ENCODE results near the gene MESD. TPM values are rescaled to one million over a fixed set of nuclear protein-coding genes. Genes with fewer than 3 reads are reported as not detected.

The MESD gene
- total and polyA plus RNA-seq, 9 of the 15 experiments (the other 6 are each of a cell fraction or from before 2014, with no cell fraction given) = 11.3 to 39.7 (median 22.8) TPM

DNA sequence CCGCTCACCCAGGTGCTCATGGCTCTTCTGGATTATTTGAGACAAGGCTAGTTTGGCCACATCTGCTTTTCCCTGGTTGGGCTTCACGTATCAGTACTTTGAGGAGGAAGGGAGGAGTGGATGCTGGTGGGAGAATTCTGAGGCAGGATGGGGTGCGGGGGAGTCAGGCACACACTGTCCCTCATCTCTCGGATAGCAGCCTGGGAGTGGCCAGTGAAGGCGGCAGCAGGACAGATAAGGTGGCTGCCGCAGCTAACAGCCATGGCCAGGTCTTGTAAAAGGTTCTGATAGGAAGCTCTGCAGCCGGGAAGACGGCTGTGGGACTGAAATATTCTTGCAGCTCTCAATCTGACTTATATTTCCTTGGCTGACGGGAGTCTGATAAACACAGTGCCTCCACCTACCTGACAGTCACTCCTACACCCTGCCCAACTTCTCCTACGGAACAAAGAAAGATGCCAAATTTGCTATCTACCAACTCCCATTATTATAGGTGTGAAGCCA, 87.3 kb downstream of the MESD start (continued):
- TF ChIP-seq ZFPM2 (CRISPR knock-in tag; IDR thresholded peaks at IDR 0.05) (no peak), LARP7 (IDR thresholded peaks at IDR 0.05) (no peak), ARID2 (IDR thresholded peaks at IDR 0.05) (no peak), HNRNPL (IDR thresholded peaks at IDR 0.05; ENCODE audit: low read depth, low read length) (no peak), SMC3 (conservative IDR thresholded peaks at IDR 0.05; ENCODE audit: insufficient read depth, low read depth, low read length) (no peak), ARID1B (IDR thresholded peaks at IDR 0.05) (peak; percentile 93), FOS (IDR thresholded peaks at IDR 0.05; ENCODE audit: extremely low read depth, insufficient read length) (no peak), HDAC3 (IDR thresholded peaks at IDR 0.05; ENCODE audit: borderline replicate concordance, partially characterized antibody) (no peak), ZNF444 (CRISPR knock-in tag; IDR thresholded peaks at IDR 0.05) (0 out of 2 replicates have a peak, but pooled peaks have one; percentile 18), HDAC2 (IDR thresholded peaks at IDR 0.05) (peak; percentile 86), RNF2 (IDR thresholded peaks at IDR 0.05) (peak; percentile 40; the same call in 1 of the 2 replicates), TOE1 (IDR thresholded peaks at IDR 0.05; ENCODE audit: borderline replicate concordance) (no peak), TOE1 (CRISPR knock-in tag; IDR thresholded peaks at IDR 0.05; ENCODE audit: borderline replicate concordance, low read depth) (no peak), OTX1 (CRISPR knock-in tag; IDR thresholded peaks at IDR 0.05) (no peak)
- TF ChIP-seq, protein P1, sequence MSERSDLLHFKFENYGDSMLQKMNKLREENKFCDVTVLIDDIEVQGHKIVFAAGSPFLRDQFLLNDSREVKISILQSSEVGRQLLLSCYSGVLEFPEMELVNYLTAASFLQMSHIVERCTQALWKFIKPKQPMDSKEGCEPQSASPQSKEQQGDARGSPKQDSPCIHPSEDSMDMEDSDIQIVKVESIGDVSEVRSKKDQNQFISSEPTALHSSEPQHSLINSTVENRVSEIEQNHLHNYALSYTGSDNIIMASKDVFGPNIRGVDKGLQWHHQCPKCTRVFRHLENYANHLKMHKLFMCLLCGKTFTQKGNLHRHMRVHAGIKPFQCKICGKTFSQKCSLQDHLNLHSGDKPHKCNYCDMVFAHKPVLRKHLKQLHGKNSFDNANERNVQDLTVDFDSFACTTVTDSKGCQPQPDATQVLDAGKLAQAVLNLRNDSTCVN (CRISPR knock-in tag; IDR thresholded peaks at IDR 0.05) = no peak
- TF ChIP-seq, protein P2, sequence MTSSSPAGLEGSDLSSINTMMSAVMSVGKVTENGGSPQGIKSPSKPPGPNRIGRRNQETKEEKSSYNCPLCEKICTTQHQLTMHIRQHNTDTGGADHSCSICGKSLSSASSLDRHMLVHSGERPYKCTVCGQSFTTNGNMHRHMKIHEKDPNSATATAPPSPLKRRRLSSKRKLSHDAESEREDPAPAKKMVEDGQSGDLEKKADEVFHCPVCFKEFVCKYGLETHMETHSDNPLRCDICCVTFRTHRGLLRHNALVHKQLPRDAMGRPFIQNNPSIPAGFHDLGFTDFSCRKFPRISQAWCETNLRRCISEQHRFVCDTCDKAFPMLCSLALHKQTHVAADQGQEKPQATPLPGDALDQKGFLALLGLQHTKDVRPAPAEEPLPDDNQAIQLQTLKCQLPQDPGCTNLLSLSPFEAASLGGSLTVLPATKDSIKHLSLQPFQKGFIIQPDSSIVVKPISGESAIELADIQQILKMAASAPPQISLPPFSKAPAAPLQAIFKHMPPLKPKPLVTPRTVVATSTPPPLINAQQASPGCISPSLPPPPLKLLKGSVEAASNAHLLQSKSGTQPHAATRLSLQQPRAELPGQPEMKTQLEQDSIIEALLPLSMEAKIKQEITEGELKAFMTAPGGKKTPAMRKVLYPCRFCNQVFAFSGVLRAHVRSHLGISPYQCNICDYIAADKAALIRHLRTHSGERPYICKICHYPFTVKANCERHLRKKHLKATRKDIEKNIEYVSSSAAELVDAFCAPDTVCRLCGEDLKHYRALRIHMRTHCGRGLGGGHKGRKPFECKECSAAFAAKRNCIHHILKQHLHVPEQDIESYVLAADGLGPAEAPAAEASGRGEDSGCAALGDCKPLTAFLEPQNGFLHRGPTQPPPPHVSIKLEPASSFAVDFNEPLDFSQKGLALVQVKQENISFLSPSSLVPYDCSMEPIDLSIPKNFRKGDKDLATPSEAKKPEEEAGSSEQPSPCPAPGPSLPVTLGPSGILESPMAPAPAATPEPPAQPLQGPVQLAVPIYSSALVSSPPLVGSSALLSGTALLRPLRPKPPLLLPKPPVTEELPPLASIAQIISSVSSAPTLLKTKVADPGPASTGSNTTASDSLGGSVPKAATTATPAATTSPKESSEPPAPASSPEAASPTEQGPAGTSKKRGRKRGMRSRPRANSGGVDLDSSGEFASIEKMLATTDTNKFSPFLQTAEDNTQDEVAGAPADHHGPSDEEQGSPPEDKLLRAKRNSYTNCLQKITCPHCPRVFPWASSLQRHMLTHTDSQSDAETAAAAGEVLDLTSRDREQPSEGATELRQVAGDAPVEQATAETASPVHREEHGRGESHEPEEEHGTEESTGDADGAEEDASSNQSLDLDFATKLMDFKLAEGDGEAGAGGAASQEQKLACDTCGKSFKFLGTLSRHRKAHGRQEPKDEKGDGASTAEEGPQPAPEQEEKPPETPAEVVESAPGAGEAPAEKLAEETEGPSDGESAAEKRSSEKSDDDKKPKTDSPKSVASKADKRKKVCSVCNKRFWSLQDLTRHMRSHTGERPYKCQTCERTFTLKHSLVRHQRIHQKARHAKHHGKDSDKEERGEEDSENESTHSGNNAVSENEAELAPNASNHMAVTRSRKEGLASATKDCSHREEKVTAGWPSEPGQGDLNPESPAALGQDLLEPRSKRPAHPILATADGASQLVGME (CRISPR knock-in tag; IDR thresholded peaks at IDR 0.05) = peak; percentile 97
- TF ChIP-seq, protein P3, sequence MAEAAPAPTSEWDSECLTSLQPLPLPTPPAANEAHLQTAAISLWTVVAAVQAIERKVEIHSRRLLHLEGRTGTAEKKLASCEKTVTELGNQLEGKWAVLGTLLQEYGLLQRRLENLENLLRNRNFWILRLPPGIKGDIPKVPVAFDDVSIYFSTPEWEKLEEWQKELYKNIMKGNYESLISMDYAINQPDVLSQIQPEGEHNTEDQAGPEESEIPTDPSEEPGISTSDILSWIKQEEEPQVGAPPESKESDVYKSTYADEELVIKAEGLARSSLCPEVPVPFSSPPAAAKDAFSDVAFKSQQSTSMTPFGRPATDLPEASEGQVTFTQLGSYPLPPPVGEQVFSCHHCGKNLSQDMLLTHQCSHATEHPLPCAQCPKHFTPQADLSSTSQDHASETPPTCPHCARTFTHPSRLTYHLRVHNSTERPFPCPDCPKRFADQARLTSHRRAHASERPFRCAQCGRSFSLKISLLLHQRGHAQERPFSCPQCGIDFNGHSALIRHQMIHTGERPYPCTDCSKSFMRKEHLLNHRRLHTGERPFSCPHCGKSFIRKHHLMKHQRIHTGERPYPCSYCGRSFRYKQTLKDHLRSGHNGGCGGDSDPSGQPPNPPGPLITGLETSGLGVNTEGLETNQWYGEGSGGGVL (CRISPR knock-in tag; IDR thresholded peaks at IDR 0.05) = no peak
- TF ChIP-seq, protein P4, sequence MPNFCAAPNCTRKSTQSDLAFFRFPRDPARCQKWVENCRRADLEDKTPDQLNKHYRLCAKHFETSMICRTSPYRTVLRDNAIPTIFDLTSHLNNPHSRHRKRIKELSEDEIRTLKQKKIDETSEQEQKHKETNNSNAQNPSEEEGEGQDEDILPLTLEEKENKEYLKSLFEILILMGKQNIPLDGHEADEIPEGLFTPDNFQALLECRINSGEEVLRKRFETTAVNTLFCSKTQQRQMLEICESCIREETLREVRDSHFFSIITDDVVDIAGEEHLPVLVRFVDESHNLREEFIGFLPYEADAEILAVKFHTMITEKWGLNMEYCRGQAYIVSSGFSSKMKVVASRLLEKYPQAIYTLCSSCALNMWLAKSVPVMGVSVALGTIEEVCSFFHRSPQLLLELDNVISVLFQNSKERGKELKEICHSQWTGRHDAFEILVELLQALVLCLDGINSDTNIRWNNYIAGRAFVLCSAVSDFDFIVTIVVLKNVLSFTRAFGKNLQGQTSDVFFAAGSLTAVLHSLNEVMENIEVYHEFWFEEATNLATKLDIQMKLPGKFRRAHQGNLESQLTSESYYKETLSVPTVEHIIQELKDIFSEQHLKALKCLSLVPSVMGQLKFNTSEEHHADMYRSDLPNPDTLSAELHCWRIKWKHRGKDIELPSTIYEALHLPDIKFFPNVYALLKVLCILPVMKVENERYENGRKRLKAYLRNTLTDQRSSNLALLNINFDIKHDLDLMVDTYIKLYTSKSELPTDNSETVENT (CRISPR knock-in tag; IDR thresholded peaks at IDR 0.05) = no peak
